HG03066 (cell line): Measurements from ENCODE around the gene DNAL1.

Experiments
- ATAC-seq: cut with Tn5 transposase; IDR thresholded peaks from one replicate; pipeline ENCODE4 v1.9.1; 2021; ENCODE audit warnings: low read depth; ENCODE audit not compliant: unreplicated experiment

Gene DNAL1

GRCh38 chr14:73722581-73722980, 77.8 kb downstream of the DNAL1 start:
- ATAC-seq, result no peak

GRCh38 chr14:73723406-73723796, 78.6 kb downstream of the DNAL1 start:
- ATAC-seq, result no peak

GRCh38 chr14:73723797-73724661, 79.2 kb downstream of the DNAL1 start:
- no peak for ATAC-seq

- no peak for ATAC-seq
These were observed 79.9 kb downstream of the DNAL1 start for GRCh38 chr14:73724696-73725095.

- no peak for ATAC-seq
These were observed 80.6 kb downstream of the DNAL1 start for GRCh38 chr14:73725116-73726024.

- ATAC-seq, result no peak
These were observed 81.5 kb downstream of the DNAL1 start for GRCh38 chr14:73726025-73726961.

- ATAC-seq, result no peak
These were observed 82.4 kb downstream of the DNAL1 start for GRCh38 chr14:73727166-73727565.

GRCh38 chr14:73728717-73729330, 84.0 kb downstream of the DNAL1 start:
- ATAC-seq, result no peak

- ATAC-seq, result no peak
These were observed 84.9 kb downstream of the DNAL1 start for GRCh38 chr14:73729556-73730265.

GRCh38 chr14:73731111-73731510, 86.3 kb downstream of the DNAL1 start:
- no peak for ATAC-seq

- no peak for ATAC-seq
These were observed 87.2 kb downstream of the DNAL1 start for GRCh38 chr14:73732006-73732405.

GRCh38 chr14:73736842-73737241, 92.1 kb downstream of the DNAL1 start:
- no peak for ATAC-seq

GRCh38 chr14:73738518-73739173, 93.9 kb downstream of the DNAL1 start:
- ATAC-seq, result no peak

GRCh38 chr14:73739174-73739898, 94.5 kb downstream of the DNAL1 start:
- ATAC-seq, result no peak

- no peak for ATAC-seq
These were observed 95.3 kb downstream of the DNAL1 start for GRCh38 chr14:73739899-73740617.

GRCh38 chr14:73740618-73741326, 96.0 kb downstream of the DNAL1 start:
- no peak for ATAC-seq

GRCh38 chr14:73741386-73741875, 96.6 kb downstream of the DNAL1 start:
- no peak for ATAC-seq
